A673 (cell line): ENCODE measurements around the gene SRP54. TPM values are rescaled to one million over a fixed set of nuclear protein-coding genes. Genes with fewer than 3 reads are reported as not detected.
A peak's percentile ranks its signal among the peaks of the same experiment; 100 is the strongest.

ENCODE experiments used
- BruUV-seq: library from RNA; stranded (reverse); fragments of 400-500 nt; replicated peaks from 2 replicates; lab custom pipeline; 2021; lab: Mats Ljungman, UMichigan
- CTCF ChIA-PET: fragments of 300-600 bp; sonication (Branson Sonifier 250); formaldehyde crosslinking; loops from one replicate; lab custom pipeline; 2022; ENCODE audit warnings: antibody characterized with exemption; lab: Charles Lee
- POLR2A ChIA-PET: fragments of 300-600 bp; sonication (Branson Sonifier 250); formaldehyde crosslinking; loops from one replicate; lab custom pipeline; 2022; ENCODE audit warnings: antibody characterized with exemption; ENCODE audit not compliant: low non-redundant PET; lab: Charles Lee
- DNase-seq: peaks from one replicate; pipeline ENCODE4 v3.0.0-alpha.2; 2015; ENCODE audit warnings: low spot score
- H3K27ac ChIP-seq: fragments of 200-600 bp; sonication (generic); 2 replicates; pipeline ENCODE4 v1.5.1; 2016; ENCODE audit warnings: mixed run types, low read depth, mild to moderate bottlenecking, mixed read lengths, antibody characterized with exemption, low read length; ENCODE audit not compliant: poor library complexity, severe bottlenecking
- H3K27me3 ChIP-seq: fragments of 200-600 bp; sonication (generic); replicated peaks from 2 replicates; pipeline ENCODE4 v1.6.1; 2017; ENCODE audit warnings: mixed run types, low read depth, mild to moderate bottlenecking, mixed read lengths, antibody characterized with exemption, low read length; ENCODE audit not compliant: insufficient read depth, poor library complexity
- H3K36me3 ChIP-seq: fragments of 200-600 bp; sonication (generic); 2 replicates; pipeline ENCODE4 v1.6.1; 2016; ENCODE audit warnings: mixed run types, mild to moderate bottlenecking, mixed read lengths, antibody characterized with exemption, low read length; ENCODE audit not compliant: insufficient read depth, poor library complexity, severe bottlenecking
- H3K4me1 ChIP-seq: fragments of 200-600 bp; sonication (generic); 2 replicates; pipeline ENCODE4 v1.6.1; 2017; ENCODE audit warnings: mixed run types, mild to moderate bottlenecking, mixed read lengths, antibody characterized with exemption, low read length; ENCODE audit not compliant: insufficient read depth, poor library complexity, severe bottlenecking
- H3K4me3 ChIP-seq: fragments of 200-600 bp; sonication (generic); 2 replicates; pipeline ENCODE4 v1.5.1; 2016; ENCODE audit warnings: low read depth, mixed run types, mild to moderate bottlenecking, mixed read lengths, low read length; ENCODE audit not compliant: poor library complexity, severe bottlenecking
- H3K9me3 ChIP-seq: fragments of 200-600 bp; sonication (generic); 2 replicates; pipeline ENCODE4 v1.6.1; 2016; ENCODE audit warnings: mixed run types, low read depth, mild to moderate bottlenecking, mixed read lengths, antibody characterized with exemption, low read length; ENCODE audit not compliant: poor library complexity, severe bottlenecking
- EZH2 ChIP-seq: fragments of 200-600 bp; sonication (generic); IDR thresholded peaks from 2 replicates; pipeline ENCODE4 v1.6.1; 2017; ENCODE audit warnings: borderline replicate concordance, low read depth, mild to moderate bottlenecking, mixed read lengths, antibody characterized with exemption, low read length; ENCODE audit not compliant: poor library complexity, severe bottlenecking
- intact Hi-C: fragments of 100-400 bp; cut with micrococcal nuclease; formaldehyde crosslinking; loops from one replicate; pipeline ENCODE4 v1.10.0; 2022; ENCODE audit not compliant: unreplicated experiment
- total RNA-seq: library from RNA; stranded (reverse); gene quantifications from 2 replicates; pipeline ENCODE4 v1.2.3, GENCODE V29; 2021
- TF ChIP-seq, protein P1 (sequence below): fragments of 300-800, 200-600 bp; sonication (generic); conservative IDR thresholded peaks from 2 replicates; pipeline ENCODE4 v1.5.1; 2017; ENCODE audit warnings: low read depth, mild to moderate bottlenecking, antibody characterized with exemption, low read length, moderate library complexity, mixed read lengths

Gene SRP54
- total RNA-seq, 1 experiment from 2014 or later: 60.2 TPM

GRCh38 chr14:34971801-34972200, 11.0 kb upstream of the SRP54 start:
- no peaks in the 10 kb centered on the region for H3K36me3 ChIP-seq
- intact Hi-C loops: no loop called here
- H3K4me3 ChIP-seq: no peak overlapping the region
- DNase-seq: no peak
- no TSS peak for BruUV-seq
- H3K27me3 ChIP-seq: no peaks in the 10 kb centered on the region
- no peaks in the 10 kb centered on the region for H3K9me3 ChIP-seq
- H3K4me1 ChIP-seq: no peaks in the 10 kb centered on the region
- no peak overlapping the region for H3K27ac ChIP-seq
- ChIA-PET POLR2A (no interaction called here), CTCF (no interaction called here)
- no peak for TF ChIP-seq EZH2
- TF ChIP-seq, protein P1, sequence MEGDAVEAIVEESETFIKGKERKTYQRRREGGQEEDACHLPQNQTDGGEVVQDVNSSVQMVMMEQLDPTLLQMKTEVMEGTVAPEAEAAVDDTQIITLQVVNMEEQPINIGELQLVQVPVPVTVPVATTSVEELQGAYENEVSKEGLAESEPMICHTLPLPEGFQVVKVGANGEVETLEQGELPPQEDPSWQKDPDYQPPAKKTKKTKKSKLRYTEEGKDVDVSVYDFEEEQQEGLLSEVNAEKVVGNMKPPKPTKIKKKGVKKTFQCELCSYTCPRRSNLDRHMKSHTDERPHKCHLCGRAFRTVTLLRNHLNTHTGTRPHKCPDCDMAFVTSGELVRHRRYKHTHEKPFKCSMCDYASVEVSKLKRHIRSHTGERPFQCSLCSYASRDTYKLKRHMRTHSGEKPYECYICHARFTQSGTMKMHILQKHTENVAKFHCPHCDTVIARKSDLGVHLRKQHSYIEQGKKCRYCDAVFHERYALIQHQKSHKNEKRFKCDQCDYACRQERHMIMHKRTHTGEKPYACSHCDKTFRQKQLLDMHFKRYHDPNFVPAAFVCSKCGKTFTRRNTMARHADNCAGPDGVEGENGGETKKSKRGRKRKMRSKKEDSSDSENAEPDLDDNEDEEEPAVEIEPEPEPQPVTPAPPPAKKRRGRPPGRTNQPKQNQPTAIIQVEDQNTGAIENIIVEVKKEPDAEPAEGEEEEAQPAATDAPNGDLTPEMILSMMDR: no peak

- H3K9me3 ChIP-seq: no peaks in the 10 kb centered on the region
- no peak for DNase-seq
- H3K27me3 ChIP-seq: no peaks in the 10 kb centered on the region
- no peak overlapping the region for H3K4me3 ChIP-seq
- intact Hi-C loops: no loop called here
- BruUV-seq: no TSS peak
- TF ChIP-seq, protein P1: no peak
- TF ChIP-seq EZH2: no peak
- ChIA-PET POLR2A (interaction anchor here (0.6 kb wide), 1 partner anchor 77 kb away, joined by 7 read pairs; no protein-coding TSS in a partner anchor), CTCF (no interaction called here)
- H3K4me1 ChIP-seq: peaks cover 9% of the 10 kb centered on the region
- no peaks in the 10 kb centered on the region for H3K36me3 ChIP-seq
- no peak overlapping the region for H3K27ac ChIP-seq
Measured at GRCh38 chr14:34978444-34978843, 4.3 kb upstream of the SRP54 start.

DNA sequence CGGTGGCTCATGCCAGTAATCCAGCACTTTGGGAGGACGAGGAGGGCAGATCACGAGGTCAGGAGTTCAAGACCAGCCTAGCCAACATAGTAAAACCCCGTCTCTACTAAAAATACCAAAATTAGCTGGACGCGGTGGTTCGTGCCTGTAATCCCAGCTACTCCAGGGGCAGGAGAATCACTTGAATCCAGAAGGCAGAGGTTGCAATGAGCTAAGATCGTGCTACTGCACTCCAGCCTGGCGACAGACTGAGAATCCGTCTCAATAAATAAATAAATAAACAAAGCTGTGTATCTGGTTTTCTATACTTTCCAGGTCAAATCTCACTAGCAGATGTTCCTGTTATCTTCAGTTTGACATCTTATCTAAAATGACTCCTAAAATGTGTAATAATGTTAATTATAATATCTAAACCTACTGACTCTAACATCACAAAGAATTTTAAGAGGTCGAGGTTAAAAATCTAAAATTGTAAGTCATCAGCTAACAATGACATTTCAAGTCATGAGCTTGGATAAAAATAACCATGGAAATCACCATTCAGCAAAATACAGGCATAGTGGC, 2.4 kb upstream of the SRP54 start:
- intact Hi-C loops: loop anchor here (2.0 to 10.0 kb wide), 3 partner anchors 106 to 432 kb away; partner anchors contain the start of gene BAZ1A
- BruUV-seq: no TSS peak

More for the DNA sequence above, 2.4 kb upstream of the SRP54 start:
- no peak for TF ChIP-seq EZH2
- TF ChIP-seq, protein P1: no peak
- CTCF ChIA-PET: no interaction called here
- H3K36me3 ChIP-seq: no peaks in the 10 kb centered on the region
- peaks cover 18% of the 10 kb centered on the region for H3K4me1 ChIP-seq
- no peak for DNase-seq
- POLR2A ChIA-PET: no interaction called here
- H3K27me3 ChIP-seq: no peaks in the 10 kb centered on the region
- H3K4me3 ChIP-seq: peak overlapping the region; percentile 77
- no peaks in the 10 kb centered on the region for H3K9me3 ChIP-seq
- H3K27ac ChIP-seq: peak overlapping the region; percentile 99
